Transverse colon (tissue), 4 donors: Measurements from ENCODE around the gene KREMEN1. TPM values are rescaled to one million over a fixed set of nuclear protein-coding genes. Genes with fewer than 3 reads are reported as not detected.

Experiments
- DNase-seq: peaks from one replicate; pipeline ENCODE4 v3.0.0-alpha.2; 2019
- H3K27ac ChIP-seq, 4 donors: fragments of 200-600 bp; sonication (generic); 2 replicates each; pipeline ENCODE4 v1.5.1; 2016 to 2018; ENCODE audit warnings: inconsistent platforms in 4 of 4
- H3K27me3 ChIP-seq: fragments of 200-600 bp; sonication (generic); 2 replicates; pipeline ENCODE4 v1.5.1; 2017; ENCODE audit warnings: inconsistent platforms
- H3K36me3 ChIP-seq, 4 donors: fragments of 200-600 bp; sonication (generic); 2 replicates each; pipeline ENCODE4 v1.5.1; 2017 to 2019; ENCODE audit warnings: inconsistent platforms in 4 of 4
- H3K4me1 ChIP-seq, 4 donors: fragments of 200-600 bp; sonication (generic); 2 replicates each; pipeline ENCODE4 v1.5.1; 2017 to 2020; ENCODE audit warnings: inconsistent platforms in 4 of 4
- H3K4me3 ChIP-seq, 4 donors: fragments of 200-600 bp; sonication (generic); 1 replicate in 1 of 4; 2 replicates in 3 of 4; pipeline versions ENCODE4 v1.5.1 to v1.6.1; 2017 to 2019; ENCODE audit warnings: inconsistent platforms in 4 of 4
- H3K9me3 ChIP-seq, 2 donors: fragments of 200-600 bp; sonication (generic); 2 replicates each; pipeline ENCODE4 v1.5.1; 2017 to 2019; ENCODE audit warnings: inconsistent platforms in 2 of 2
- EP300 ChIP-seq: sonication (generic); formaldehyde crosslinking; IDR thresholded peaks from one replicate; pipeline ENCODE4 v1.6.1; 2017; ENCODE audit warnings: antibody characterized with exemption, low read depth
- POLR2A ChIP-seq: fragments of 450-650 bp; IDR thresholded peaks from one replicate; pipeline ENCODE4 v1.6.1; 2016; ENCODE audit warnings: antibody characterized with exemption, mild to moderate bottlenecking, moderate library complexity
- POLR2AphosphoS5 ChIP-seq, 3 donors: sonication (generic); formaldehyde crosslinking; IDR thresholded peaks; one replicate each; pipeline ENCODE4 v1.6.1; 2016; ENCODE audit warnings: antibody characterized with exemption in 3 of 3
- WGBS, 2 donors: methylation state at CpG; one replicate each; pipeline ENCODE4 v1.1.5; 2018; ENCODE audit warnings: low coverage in 1 of 2; 5-methylcytosine and 5-hydroxymethylcytosine counted together
- in situ Hi-C, 4 donors: fragments of 200-750 bp; cut with MboI; loops; one replicate each; pipeline versions ENCODE4 v1.15.0 to v1.15.1; 2017; ENCODE audit warnings: low sequenced_read_pairs in 3 of 4, low pct_ligation_motif_present in 1 of 4, low pct_unique_long_range_greater_than_20kb in 1 of 4
- intact Hi-C: fragments of 100-400 bp; cut with DNase I; formaldehyde crosslinking; loops from one replicate; pipeline ENCODE4 v1.15.1; 2023; ENCODE audit warnings: low total_unique reads
- total RNA-seq, 4 donors: library from RNA; depleted of rRNA; stranded (reverse); fragments of >200 nt; gene quantifications; one replicate each; pipeline ENCODE4 v1.1.0, GENCODE V29; 2016
- TF ChIP-seq, protein P1 (sequence below), 5 experiments: fragments of 200-600 bp in 3 of 5; fragments of 450-650 bp in 2 of 5; sonication (generic) in 3 of 5; IDR thresholded peaks; 1 replicate in 2 of 5; 2 replicates in 3 of 5; pipeline ENCODE4 v1.5.1; 2016 to 2017; ENCODE audit warnings: antibody characterized with exemption in 5 of 5, inconsistent platforms in 3 of 5, mild to moderate bottlenecking in 2 of 5, moderate library complexity in 1 of 5

The KREMEN1 gene
- total RNA-seq, 4 donors from 2014 or later, result 5.2 to 39.2 (median 20.1) TPM

GRCh38 chr22:29146771-29147170 is 73.9 kb downstream of the KREMEN1 start:
- Histone ChIP-seq H3K27me3 (no peaks in the 10 kb centered on the region), H3K36me3 (no peaks in the 10 kb centered on the region), H3K9me3 (no peaks in the 10 kb centered on the region), H3K27ac (no peak overlapping the region), H3K4me3 (no peak overlapping the region), H3K4me1 (peaks cover 0 to 18% (median 0%) of the 10 kb centered on the region in 4 donors)
- 85% methylated on average over 9 of the region's 9 CpGs; no CpG with 5 or more reads in 1 of the 2 donors for WGBS, 2 donors
- in situ Hi-C loops (no loop called here), intact Hi-C loops (no loop called here)
- DNase-seq, result no peak
- TF ChIP-seq POLR2AphosphoS5 (IDR thresholded peaks at IDR 0.05) (no peak), EP300 (no peak), POLR2A (no peak)
- TF ChIP-seq, protein P1, sequence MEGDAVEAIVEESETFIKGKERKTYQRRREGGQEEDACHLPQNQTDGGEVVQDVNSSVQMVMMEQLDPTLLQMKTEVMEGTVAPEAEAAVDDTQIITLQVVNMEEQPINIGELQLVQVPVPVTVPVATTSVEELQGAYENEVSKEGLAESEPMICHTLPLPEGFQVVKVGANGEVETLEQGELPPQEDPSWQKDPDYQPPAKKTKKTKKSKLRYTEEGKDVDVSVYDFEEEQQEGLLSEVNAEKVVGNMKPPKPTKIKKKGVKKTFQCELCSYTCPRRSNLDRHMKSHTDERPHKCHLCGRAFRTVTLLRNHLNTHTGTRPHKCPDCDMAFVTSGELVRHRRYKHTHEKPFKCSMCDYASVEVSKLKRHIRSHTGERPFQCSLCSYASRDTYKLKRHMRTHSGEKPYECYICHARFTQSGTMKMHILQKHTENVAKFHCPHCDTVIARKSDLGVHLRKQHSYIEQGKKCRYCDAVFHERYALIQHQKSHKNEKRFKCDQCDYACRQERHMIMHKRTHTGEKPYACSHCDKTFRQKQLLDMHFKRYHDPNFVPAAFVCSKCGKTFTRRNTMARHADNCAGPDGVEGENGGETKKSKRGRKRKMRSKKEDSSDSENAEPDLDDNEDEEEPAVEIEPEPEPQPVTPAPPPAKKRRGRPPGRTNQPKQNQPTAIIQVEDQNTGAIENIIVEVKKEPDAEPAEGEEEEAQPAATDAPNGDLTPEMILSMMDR (IDR thresholded peaks at IDR 0.05), result no peak

- Histone ChIP-seq H3K27me3 (no peaks in the 10 kb centered on the region), H3K4me3 (no peak overlapping the region), H3K4me1 (peaks cover 0 to 25% (median 3%) of the 10 kb centered on the region in 4 donors), H3K9me3 (no peaks in the 10 kb centered on the region), H3K36me3 (no peaks in the 10 kb centered on the region), H3K27ac (no peak overlapping the region)
- TF ChIP-seq, protein P1 (IDR thresholded peaks at IDR 0.05), result no peak
- TF ChIP-seq EP300, result no peak
- in situ Hi-C loops (no loop called here), intact Hi-C loops (no loop called here)
- DNase-seq, result no peak
- 79 to 100% methylated on average over 2 to 9 of the region's 9 CpGs for WGBS, 2 donors
Observed at GRCh38 chr22:29147331-29147899, 74.6 kb downstream of the KREMEN1 start.

GRCh38 chr22:29148036-29148435 is 75.2 kb downstream of the KREMEN1 start:
- intact Hi-C loops (no loop called here), in situ Hi-C loops (no loop called here)
- 82 to 89% methylated on average over 4 to 6 of the region's 6 CpGs for WGBS, 2 donors
- H3K4me3 ChIP-seq, result no peak overlapping the region
- H3K27ac ChIP-seq, result no peak overlapping the region
- peaks cover 0 to 31% (median 6%) of the 10 kb centered on the region in 4 donors for H3K4me1 ChIP-seq
- no peaks in the 10 kb centered on the region for H3K9me3 ChIP-seq
- no peaks in the 10 kb centered on the region for H3K27me3 ChIP-seq
- TF ChIP-seq EP300, result no peak
- no peak for TF ChIP-seq POLR2A
- no peak for TF ChIP-seq POLR2AphosphoS5 (IDR thresholded peaks at IDR 0.05)
- DNase-seq, result no peak
- no peaks in the 10 kb centered on the region for H3K36me3 ChIP-seq

GRCh38 chr22:29148826-29149225 is 76.0 kb downstream of the KREMEN1 start:
- no peaks in the 10 kb centered on the region for H3K9me3 ChIP-seq
- H3K27ac ChIP-seq, result no peak overlapping the region
- intact Hi-C loops (no loop called here), in situ Hi-C loops (no loop called here)
- peaks cover 0 to 34% (median 7%) of the 10 kb centered on the region in 4 donors for H3K4me1 ChIP-seq
- no peak overlapping the region for H3K4me3 ChIP-seq
- H3K27me3 ChIP-seq, result no peaks in the 10 kb centered on the region
- TF ChIP-seq, protein P1 (IDR thresholded peaks at IDR 0.05), result no peak
- TF ChIP-seq POLR2AphosphoS5 (IDR thresholded peaks at IDR 0.05), result no peak
- TF ChIP-seq EP300, result no peak
- no peak for TF ChIP-seq POLR2A
- 89 to 90% methylated on average over 4 to 10 of the region's 10 CpGs for WGBS, 2 donors
- H3K36me3 ChIP-seq, result no peaks in the 10 kb centered on the region
- DNase-seq, result no peak
